ENCODE data around the gene LEMD2.

DNA sequence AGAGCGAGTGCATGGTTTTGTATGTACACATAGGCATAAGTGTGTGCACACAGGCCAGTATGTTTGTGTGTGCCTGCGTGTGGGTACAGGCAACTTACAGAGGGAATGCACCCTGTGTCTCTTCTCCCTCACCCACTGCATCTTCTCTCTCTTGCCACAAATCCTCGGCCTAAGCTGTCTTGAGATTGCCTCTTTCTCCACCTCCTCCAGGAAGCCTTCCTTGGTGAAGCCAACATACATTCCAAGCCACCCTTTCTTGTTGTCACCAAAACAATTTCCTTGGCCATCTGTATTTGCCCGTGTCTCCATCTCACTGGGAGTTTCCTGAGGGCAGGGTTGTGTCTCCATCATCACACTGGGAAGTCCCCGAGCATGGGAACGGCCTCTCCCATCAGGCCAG lies 44.7 kb upstream of the LEMD2 start:
- TF ChIP-seq CTCF (IDR thresholded peaks at IDR 0.05) = no peak
- no peak for TF ChIP-seq POLR2A (IDR thresholded peaks at IDR 0.05)
